ENCODE results near the gene CABP1.

GRCh38 chr12:120710805-120711296 is 70.4 kb downstream of the CABP1 start:
- TF ChIP-seq POLR2A (IDR thresholded peaks at IDR 0.05) = no peak
- TF ChIP-seq CTCF (IDR thresholded peaks at IDR 0.05) = no peak
